Epithelial cell of esophagus (primary cell): ENCODE results near the gene BDKRB2.
A peak's percentile ranks its signal among the peaks of the same experiment; 100 is the strongest.

Source experiments
- DNase-seq: peaks from one replicate; pipeline ENCODE4 v3.0.0; 2010; ENCODE audit warnings: low read depth
- H3K4me3 ChIP-seq: 2 replicates; pipeline ENCODE4 v1.5.1; 2011; ENCODE audit warnings: mild to moderate bottlenecking, low read length, control low read depth
- CTCF ChIP-seq: IDR thresholded peaks from 2 replicates; pipeline ENCODE4 v1.5.1; 2011; ENCODE audit warnings: low read depth, mild to moderate bottlenecking, low read length, control low read depth, inconsistent platforms; ENCODE audit not compliant: insufficient read depth; ENCODE audit errors: missing control alignments

Gene BDKRB2

GRCh38 chr14:96272777-96273473, 68.3 kb downstream of the BDKRB2 start:
- TF ChIP-seq CTCF: no peak
- no peak for DNase-seq
- no peak overlapping the region for H3K4me3 ChIP-seq

GRCh38 chr14:96273629-96274028, 69.0 kb downstream of the BDKRB2 start:
- TF ChIP-seq CTCF: no peak
- DNase-seq: no peak
- H3K4me3 ChIP-seq: no peak overlapping the region

GRCh38 chr14:96274122-96274521, 69.5 kb downstream of the BDKRB2 start:
- TF ChIP-seq CTCF: no peak
- DNase-seq: no peak
- no peak overlapping the region for H3K4me3 ChIP-seq

GRCh38 chr14:96274543-96274942, 69.9 kb downstream of the BDKRB2 start:
- H3K4me3 ChIP-seq: no peak overlapping the region
- no peak for DNase-seq
- no peak for TF ChIP-seq CTCF

GRCh38 chr14:96275177-96276112, 70.8 kb downstream of the BDKRB2 start:
- H3K4me3 ChIP-seq: no peak overlapping the region
- peak; percentile 98 for TF ChIP-seq CTCF
- peak; percentile 64 for DNase-seq

GRCh38 chr14:96277890-96278289, 73.3 kb downstream of the BDKRB2 start:
- no peak for DNase-seq
- no peak for TF ChIP-seq CTCF
- no peak overlapping the region for H3K4me3 ChIP-seq

- no peak overlapping the region for H3K4me3 ChIP-seq
- DNase-seq: no peak
- TF ChIP-seq CTCF: no peak
Observed at GRCh38 chr14:96279564-96279963, 74.9 kb downstream of the BDKRB2 start.
